ENCODE measurements around the gene TMEM17.

The TMEM17 gene

DNA sequence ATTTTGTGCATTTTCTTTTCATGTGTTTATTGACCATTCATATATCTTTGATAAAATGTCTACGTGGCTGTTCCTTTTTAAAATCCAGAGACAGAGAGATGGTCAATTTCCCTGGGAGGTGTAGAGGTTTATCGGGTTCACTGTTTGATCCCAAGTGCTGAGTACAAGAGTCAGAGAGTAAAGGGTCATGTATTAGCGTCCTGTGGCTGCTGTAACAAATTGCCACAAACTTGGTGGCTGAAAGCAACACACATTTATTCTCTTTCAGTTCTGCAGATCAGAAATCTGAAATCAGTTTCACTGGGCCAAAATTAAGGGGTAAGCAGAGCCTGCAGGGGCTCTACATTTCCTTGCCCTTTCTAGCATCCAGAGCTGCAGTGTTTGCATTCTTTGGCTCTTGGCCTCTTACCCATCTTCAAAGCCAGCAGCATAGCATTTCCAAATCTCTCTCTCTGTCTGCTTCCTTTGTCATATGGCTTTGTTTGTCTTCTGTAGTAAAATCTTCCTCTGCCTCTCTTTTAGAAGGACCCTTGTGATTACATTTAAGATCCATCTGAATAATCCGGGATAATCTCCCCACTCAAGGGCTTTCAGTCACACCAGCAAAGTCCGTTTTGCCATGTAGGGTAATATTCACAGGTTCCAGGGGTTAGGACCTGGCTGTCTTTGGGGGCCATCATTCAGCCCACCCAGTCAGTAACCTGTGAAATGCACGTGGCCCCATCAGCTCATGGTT, 49.9 kb downstream of the TMEM17 start:
- no peak for DNase-seq (ENCODE audit: low spot score)

DNA sequence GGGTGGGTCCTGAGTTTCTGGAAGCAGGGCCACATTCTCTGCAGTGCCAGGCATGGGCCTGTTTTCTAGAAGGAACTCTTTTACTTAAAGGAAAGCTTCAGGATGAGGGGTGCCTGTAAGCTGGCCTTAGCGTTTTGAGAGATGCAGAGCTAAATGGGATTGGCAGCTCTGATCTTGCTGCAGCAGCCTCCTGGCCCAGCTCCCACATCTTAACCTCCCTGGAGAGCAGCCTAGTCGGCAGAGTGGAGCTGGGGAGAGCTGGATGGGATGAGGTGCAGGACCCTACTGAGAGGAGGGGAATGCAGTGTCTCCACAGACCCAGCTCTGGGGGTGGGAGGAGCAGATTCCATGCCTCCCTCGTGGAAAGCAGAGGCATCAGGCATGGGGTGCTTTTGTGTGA, 52.0 kb downstream of the TMEM17 start:
- no peak for DNase-seq (ENCODE audit: low spot score)

DNA sequence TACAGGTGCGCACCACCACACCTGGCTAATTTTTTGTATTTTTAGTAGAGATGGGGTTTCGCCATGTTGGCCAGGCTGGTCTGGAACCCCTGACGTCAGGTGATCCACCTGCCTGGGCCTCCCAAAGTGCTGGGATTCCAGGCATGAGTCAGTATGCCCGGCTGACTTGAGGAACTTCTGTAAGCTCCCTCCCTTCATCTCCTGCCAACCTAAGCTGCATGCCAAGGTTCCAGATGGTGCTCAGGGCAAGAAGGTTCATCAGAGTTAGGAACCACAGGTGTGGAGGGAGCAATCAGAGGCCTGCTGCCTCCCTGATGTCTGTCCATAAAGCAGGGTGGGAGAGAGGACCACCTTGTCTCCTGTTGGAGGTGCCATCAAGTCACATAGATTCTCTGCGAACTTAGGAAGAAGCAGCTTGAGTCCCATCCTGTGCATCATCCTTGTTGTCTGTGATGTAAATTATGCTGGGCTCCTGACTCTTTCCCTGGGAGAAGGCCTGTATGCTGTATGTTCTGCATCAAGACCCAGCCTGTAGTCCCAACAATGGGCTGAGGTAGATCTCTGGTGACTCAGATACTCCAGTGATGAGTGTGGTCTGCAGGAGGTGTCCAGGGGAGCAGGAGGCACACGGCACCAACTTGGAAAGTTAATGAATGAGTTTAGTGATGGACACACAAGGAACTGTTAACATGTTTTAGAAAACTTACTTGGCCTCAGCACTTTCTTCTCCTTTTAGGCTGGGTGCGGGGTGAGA, 53.1 kb downstream of the TMEM17 start:
- no peak for DNase-seq (ENCODE audit: low spot score)

GRCh38 chr2:62450716-62451191, 55.2 kb downstream of the TMEM17 start:
- DNase-seq (ENCODE audit: low spot score): no peak

Data from COLO829 (cell line).